Central memory CD4-positive, alpha-beta T cell (primary cell): ENCODE measurements around the gene CFAP74.

Experiments
- DNase-seq: peaks from one replicate; pipeline ENCODE4 v3.0.0; 2022

Gene CFAP74

GRCh38 chr1:2042830-2043773 lies 39.5 kb upstream of the CFAP74 start:
- no peak for DNase-seq

GRCh38 chr1:2041887-2042286 lies 38.3 kb upstream of the CFAP74 start:
- no peak for DNase-seq

GRCh38 chr1:2041305-2041704 lies 37.7 kb upstream of the CFAP74 start:
- no peak for DNase-seq

- no peak for DNase-seq
These were observed 35.7 kb upstream of the CFAP74 start for GRCh38 chr1:2039251-2039650.

GRCh38 chr1:2038229-2038628 lies 34.6 kb upstream of the CFAP74 start:
- DNase-seq: no peak

GRCh38 chr1:2037314-2037979 lies 33.9 kb upstream of the CFAP74 start:
- no peak for DNase-seq

- no peak for DNase-seq
These were observed 32.7 kb upstream of the CFAP74 start for GRCh38 chr1:2036287-2036686.

- no peak for DNase-seq
These were observed 29.6 kb upstream of the CFAP74 start for GRCh38 chr1:2033165-2033564.

GRCh38 chr1:2032737-2033136 lies 29.2 kb upstream of the CFAP74 start:
- no peak for DNase-seq

GRCh38 chr1:2031546-2032540 lies 28.3 kb upstream of the CFAP74 start:
- DNase-seq: no peak

GRCh38 chr1:2030076-2030871 lies 26.7 kb upstream of the CFAP74 start:
- DNase-seq: no peak

GRCh38 chr1:2029561-2029960 lies 26.0 kb upstream of the CFAP74 start:
- no peak for DNase-seq

- no peak for DNase-seq
These were observed 25.4 kb upstream of the CFAP74 start for GRCh38 chr1:2028870-2029560.

- DNase-seq: no peak
These were observed 24.5 kb upstream of the CFAP74 start for GRCh38 chr1:2027961-2028583.

- DNase-seq: no peak
These were observed 21.9 kb upstream of the CFAP74 start for GRCh38 chr1:2025491-2025981.

GRCh38 chr1:2024887-2025286 lies 21.3 kb upstream of the CFAP74 start:
- no peak for DNase-seq

- DNase-seq: no peak
These were observed 20.9 kb upstream of the CFAP74 start for GRCh38 chr1:2024451-2024850.

GRCh38 chr1:2023187-2023586 lies 19.6 kb upstream of the CFAP74 start:
- no peak for DNase-seq

- DNase-seq: no peak
These were observed 18.6 kb upstream of the CFAP74 start for GRCh38 chr1:2022063-2022770.

- DNase-seq: no peak
These were observed 18.0 kb upstream of the CFAP74 start for GRCh38 chr1:2021550-2021949.
